Fibroblast of skin of abdomen (primary cell): Measurements from ENCODE around the gene MMP20.
A peak's percentile ranks its signal among the peaks of the same experiment; 100 is the strongest.

ENCODE experiments used
- DNase-seq: peaks from one replicate; pipeline ENCODE4 v3.0.0-alpha.2; 2013

Gene MMP20

GRCh38 chr11:102553835-102554282 is 71.3 kb downstream of the MMP20 start:
- no peak for DNase-seq

DNA sequence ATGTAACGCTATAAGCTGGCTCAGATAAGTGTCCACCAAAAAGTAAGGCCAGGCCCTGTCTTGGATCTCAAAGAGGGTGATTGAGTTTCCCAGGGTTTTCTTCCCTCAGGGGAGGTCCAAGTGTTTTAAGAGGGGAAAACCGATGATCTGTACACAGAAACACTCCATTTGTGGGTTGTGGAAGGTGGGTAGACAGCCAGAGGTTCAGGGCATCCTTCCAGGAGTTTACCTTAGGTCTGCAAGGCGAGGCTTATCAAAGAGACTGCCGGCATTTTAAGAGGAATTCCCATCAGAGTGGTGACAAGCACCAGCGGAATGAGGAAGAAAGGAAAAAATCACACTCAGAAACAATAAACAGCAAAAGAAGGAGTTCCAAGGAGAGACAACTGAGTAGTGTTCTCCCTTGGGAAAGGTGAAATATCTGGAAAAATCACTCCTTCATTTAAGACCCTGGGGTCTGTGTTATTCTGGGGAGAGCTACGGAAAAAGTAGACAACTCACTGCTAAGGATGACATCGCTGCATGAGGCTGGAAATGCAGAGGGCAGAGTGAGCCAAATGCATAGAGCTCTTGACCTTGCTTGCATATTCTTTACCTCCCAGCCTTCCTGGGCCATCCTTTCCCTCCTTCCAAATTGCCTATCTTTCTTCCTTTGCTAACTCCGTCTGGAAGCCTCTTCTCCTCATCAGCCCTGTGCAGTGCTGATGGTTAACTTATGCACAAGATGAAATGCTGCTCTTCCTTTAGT is 72.5 kb downstream of the MMP20 start:
- peak; percentile 55 for DNase-seq

DNA sequence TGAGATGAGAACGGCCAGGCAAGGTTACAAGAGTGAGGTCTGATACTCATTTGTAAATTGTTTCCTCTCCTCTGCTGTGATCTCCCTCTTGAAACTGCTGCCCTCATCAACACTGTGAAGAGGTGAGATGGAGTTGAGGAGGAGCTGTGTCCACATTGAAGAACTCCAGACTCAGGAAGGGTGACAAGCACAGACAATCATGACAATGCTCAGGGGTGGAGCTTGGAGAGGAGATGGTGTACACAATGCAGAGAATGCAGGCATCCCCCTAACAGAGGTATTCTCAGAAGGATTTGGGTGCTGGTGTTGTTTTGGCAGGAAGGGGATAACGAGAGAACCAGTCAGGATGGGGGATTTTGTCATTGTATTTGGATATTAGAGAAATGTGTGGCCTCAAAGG is 73.1 kb downstream of the MMP20 start:
- no peak for DNase-seq

DNA sequence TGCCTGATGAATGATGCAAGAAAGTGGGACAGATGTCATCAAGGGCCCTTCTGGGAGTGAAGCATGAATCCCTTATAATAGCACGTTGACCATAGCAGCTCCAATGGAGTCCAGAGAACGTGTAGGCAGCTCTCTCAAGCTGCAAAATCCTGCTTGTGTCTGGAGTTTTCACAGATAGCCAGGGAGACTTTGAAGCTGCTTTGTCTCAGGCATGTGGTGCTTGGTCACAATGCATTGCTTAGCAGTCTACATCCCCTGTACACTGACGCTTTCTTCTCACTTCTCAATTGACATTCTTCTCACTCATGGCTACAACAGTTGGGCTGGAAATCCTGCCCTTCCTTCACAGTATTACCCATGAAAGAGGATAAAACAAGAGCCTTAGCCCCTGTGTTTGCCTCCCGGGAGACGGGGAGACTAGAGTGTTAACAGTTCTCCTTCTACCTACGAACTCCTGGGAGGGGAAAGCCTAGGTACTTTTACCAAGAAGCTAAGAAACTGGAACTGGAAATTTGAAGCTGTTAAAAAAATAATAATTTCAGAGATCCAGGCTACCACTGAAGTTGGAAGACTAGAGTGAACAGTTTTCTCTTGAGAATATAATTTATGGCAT is 73.9 kb downstream of the MMP20 start:
- no peak for DNase-seq

DNA sequence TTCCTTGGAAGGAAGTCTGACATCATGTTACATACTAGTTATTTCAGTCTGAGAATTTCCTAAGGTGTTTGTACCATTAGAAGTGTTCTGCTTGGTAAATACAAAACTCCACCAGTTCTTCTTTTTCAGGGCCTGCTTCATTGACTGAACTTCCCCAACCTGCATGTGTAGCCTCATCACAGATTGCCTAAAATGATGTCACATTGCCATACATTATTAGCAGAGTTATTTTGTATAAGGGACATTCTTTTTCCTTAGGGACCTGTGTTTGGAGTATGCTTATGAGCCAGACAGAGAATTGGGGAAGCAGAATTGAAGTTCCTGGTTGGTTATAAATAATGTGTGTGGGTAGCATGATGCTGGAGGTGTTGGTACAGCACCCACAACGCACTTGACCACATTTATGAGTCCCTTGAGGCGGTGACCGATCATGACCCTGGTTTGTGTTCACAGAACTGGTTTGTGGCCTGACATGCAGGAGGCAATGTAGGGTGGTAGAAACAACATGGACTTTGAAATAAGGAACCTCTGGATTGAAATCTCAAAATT is 78.1 kb downstream of the MMP20 start:
- DNase-seq, result no peak

GRCh38 chr11:102546427-102546826 is 78.7 kb downstream of the MMP20 start:
- no peak for DNase-seq

- no peak for DNase-seq
Observed at GRCh38 chr11:102545701-102546100, 79.4 kb downstream of the MMP20 start.

GRCh38 chr11:102544594-102544993 is 80.5 kb downstream of the MMP20 start:
- DNase-seq, result no peak

DNA sequence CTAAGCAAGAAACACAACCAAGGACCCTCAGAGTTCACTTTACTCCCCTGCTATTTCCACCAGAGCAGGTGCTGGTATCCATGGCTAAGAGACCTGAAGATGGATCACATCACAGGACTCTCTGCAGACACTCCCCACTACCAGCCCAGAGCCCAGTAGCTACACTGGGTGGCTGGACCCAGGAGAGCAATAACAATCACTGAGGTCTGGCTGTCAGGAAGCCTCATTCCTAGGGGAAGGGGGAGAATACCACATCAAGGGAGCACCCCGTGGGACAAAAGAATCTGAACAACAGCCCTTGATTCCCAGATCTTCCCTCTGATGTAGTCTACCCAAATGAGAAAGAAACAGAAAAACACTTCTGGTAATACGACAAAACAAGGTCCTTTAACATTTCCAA is 85.6 kb downstream of the MMP20 start:
- DNase-seq, result no peak

DNA sequence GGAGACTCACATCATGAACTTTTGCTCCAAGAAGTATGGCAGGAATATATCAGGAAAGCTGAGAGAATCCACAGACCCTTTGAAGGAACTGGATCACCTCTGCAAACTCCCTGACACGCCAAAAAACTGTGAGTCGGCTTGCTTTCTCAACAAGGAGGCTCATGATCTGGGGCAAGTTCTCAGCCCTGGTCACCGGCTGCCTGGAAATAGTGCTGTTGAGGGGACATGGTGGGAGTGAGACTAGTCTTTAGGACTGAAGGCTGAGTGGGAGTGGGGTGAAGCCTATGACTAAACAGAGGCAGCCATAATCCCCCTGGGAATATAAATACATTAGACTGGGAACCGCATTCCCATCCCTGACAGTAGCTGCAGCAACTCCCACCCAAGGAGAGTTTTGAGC is 86.2 kb downstream of the MMP20 start:
- no peak for DNase-seq

GRCh38 chr11:102534261-102534872 is 90.8 kb downstream of the MMP20 start:
- no peak for DNase-seq

- peak; percentile 61 for DNase-seq
Observed at GRCh38 chr11:102530558-102530957, 94.6 kb downstream of the MMP20 start, which contains the start of gene MMP7. TSS of gene MMP7 (minus strand) at chr11:102530747. CDS start at chr11:102530700, 47 bp downstream.

- DNase-seq, result no peak
Observed at GRCh38 chr11:102528618-102529017, 96.5 kb downstream of the MMP20 start.

GRCh38 chr11:102527684-102528083 is 97.4 kb downstream of the MMP20 start:
- DNase-seq, result peak; percentile 33

- no peak for DNase-seq
Observed at GRCh38 chr11:102527041-102527440, 98.1 kb downstream of the MMP20 start.
